GM18517 (cell line): ENCODE results near the gene PRR16.

ENCODE experiments used
- ATAC-seq: cut with Tn5 transposase; IDR thresholded peaks from one replicate; pipeline ENCODE4 v1.9.1; 2021; ENCODE audit warnings: mild to moderate bottlenecking, moderate library complexity; ENCODE audit not compliant: unreplicated experiment

Gene PRR16

GRCh38 chr5:120512791-120513650 lies 48.9 kb downstream of the PRR16 start:
- no peak for ATAC-seq

DNA sequence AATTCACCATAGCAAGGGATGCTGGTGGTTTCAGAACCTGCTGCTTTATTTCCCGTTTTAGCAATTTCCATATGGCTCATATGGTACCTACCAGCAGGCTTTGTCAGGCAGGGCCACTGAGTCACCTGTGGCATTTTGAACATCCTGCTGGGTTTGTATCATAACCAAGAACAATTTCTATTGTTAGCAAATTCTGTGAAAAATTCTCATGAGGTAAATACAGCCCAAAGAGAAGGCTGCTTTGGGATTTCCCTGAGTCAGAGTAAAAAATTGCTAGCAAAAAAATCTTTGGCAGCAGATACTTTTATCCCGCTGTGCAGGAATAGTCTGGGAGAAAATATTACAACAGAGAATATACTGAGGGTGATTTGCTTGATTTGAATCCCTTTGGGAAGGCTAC lies 52.7 kb downstream of the PRR16 start:
- ATAC-seq = no peak

DNA sequence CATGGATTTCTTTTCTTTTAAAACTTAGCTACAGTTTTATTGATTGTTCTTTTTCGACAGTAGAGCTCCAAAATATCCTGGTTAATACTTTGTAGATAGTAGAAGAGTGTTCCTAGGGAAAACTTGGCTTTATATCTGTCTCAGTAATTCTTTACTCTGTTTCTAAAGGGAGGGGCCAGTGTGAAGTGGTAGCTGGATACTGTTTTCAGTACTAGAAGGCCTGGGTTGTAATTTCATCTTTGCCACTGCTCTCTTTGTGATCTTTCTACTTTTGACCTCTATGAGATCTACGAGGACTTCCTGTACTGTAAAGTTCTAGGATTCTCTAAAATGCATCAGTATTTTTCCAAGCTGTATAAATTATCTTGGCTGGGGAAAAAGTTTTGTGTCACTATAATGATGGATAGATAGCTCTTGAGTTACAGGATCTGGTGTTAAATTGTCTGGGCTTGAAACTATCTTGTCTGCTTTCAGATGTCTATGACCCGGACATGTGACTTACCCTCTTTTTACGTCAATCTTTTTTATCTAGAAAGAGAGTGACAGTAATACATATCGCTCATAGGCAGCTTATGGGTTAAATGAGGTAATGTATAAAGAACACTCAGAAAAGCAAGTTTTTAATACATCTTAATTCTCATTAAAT lies 53.6 kb downstream of the PRR16 start:
- no peak for ATAC-seq

GRCh38 chr5:120518581-120518980 lies 54.5 kb downstream of the PRR16 start:
- ATAC-seq = no peak

DNA sequence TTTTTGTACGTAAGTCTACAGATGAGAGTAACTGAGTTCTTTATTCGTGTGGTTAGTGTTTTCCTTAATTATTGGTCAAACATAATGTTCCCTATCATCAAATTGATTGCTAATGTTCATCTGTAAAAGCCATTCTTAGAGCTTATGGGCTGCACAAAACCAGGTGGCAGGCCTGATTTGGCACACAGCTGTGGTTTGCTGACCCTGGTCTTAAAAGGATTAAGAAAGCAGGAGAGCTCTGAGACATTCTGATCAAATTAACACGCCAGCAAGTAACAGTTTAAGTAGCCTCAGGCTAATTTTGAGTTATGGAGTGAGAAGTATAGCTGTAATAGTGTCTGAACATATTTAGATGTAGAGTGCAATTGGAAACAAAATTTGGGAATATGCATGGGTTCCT lies 63.2 kb downstream of the PRR16 start:
- ATAC-seq = no peak

GRCh38 chr5:120528609-120529008 lies 64.5 kb downstream of the PRR16 start:
- ATAC-seq = no peak

DNA sequence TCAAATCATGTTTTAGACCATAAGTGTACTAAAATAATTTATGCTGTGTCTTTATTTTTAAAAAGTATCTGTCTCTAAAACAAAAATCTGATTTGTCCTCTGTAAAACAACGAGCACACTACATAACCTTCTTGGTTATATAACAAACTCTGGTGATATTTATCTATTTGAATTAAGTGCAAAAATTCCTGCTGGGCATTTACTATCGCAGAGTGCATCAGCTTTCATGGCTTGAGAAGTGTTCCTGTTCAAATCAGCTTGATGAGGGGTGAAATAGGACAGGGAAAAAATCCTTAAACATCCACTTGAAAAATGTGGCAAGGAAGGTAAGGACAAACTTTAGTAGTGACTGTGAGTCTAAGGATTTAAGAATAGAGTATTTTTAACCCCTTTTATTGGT lies 65.3 kb downstream of the PRR16 start:
- no peak for ATAC-seq

- no peak for ATAC-seq
These were observed 67.1 kb downstream of the PRR16 start for GRCh38 chr5:120531215-120531614.

- ATAC-seq = no peak
These were observed 68.7 kb downstream of the PRR16 start for GRCh38 chr5:120532835-120533234.

- no peak for ATAC-seq
These were observed 69.5 kb downstream of the PRR16 start for GRCh38 chr5:120533581-120533980.

DNA sequence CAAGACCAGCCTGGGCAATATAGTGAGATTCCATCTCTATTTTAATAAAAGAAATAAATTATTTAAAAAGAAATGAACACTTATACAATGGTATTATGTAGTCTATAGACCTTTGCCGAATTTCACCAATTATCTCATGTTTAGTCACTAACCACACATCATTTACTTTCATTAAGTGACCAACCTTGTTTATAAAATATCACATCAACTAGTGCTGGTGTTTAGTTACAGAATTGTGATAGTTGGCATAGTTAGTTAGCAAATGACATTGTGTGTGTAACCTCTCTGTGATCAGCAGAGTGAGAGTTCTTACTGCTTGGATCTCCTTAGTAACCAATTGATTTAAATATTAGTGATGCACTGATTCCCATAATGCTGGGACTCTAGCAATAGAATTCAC lies 71.8 kb downstream of the PRR16 start:
- no peak for ATAC-seq

DNA sequence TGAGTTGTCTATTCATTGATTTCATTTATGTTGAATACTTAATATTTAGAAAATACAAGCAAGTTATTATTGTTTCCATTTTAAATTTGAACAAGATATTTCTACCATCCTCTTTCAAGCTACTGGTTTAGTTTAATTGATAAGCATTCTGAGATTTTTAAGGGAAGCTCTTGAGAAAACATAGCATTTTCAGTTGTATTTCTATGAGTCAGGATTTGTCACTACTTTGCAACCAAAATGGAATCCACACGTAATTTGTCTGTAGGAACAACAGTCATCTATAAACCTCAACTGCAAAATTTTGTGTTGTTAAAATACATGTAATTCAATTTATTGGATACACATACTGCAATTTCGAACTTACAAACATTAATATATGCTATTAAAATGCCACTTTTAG lies 74.0 kb downstream of the PRR16 start:
- ATAC-seq = no peak

GRCh38 chr5:120538644-120539043 lies 74.5 kb downstream of the PRR16 start:
- ATAC-seq = no peak

DNA sequence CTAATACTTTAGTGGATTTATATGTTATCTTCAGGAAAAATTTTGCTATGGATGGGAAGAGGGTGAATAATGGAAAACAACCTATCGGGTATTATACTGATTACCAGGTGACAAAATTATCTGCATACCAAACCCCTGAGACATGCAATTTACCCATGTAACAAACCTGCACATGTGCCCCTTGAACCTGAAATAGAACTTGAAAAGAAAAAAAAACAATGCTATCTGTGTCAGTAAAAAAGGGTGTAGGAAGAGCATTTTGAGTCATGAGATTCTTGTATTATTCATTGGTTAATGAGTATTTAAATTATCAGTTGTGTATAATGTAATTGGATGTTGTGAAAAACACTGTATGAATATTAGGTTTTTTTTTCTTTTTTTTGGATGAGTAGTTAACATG lies 75.4 kb downstream of the PRR16 start:
- no peak for ATAC-seq

- no peak for ATAC-seq
These were observed 76.0 kb downstream of the PRR16 start for GRCh38 chr5:120540097-120540496.

GRCh38 chr5:120544043-120544442 lies 79.9 kb downstream of the PRR16 start:
- no peak for ATAC-seq

GRCh38 chr5:120545007-120545406 lies 80.9 kb downstream of the PRR16 start:
- ATAC-seq = no peak

DNA sequence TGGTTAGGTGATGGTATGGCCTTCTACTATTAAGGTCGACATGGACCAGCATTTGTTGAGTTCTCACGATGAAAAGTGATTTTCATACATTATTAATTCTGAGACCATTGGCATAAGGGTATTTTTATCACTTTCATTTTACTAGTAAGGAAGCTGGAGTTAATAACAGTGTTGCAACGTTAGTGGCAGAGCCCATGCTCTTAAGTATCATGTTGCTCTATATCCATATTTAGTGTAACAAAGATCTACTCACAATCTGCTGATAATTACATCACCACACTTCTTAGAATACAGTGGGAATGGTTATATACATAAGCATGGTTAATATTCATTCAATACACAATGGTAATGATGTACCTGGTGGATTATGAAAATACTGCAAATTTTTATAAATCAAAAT lies 81.9 kb downstream of the PRR16 start:
- no peak for ATAC-seq

GRCh38 chr5:120546922-120547321 lies 82.8 kb downstream of the PRR16 start:
- ATAC-seq = no peak

DNA sequence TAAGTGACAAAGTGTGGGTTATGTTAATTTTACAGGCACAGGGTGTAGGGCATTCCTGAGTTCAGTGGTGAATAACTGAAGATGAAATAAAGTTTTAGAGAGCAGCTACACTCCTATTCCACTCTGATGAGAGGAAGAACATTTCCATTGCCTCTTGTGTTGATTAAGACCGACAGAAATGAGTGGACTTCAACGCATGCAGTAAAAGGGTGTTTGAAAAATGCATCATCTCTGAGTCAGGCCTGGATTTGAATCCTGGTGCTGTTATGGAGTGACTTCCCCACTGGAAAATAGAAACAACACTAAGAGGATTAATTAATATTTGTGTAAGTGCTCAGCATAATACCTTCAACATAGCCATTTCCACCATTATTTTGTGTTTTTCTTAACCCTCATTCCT lies 86.3 kb downstream of the PRR16 start:
- ATAC-seq = no peak

- ATAC-seq = no peak
These were observed 88.5 kb downstream of the PRR16 start for GRCh38 chr5:120552638-120553037.

DNA sequence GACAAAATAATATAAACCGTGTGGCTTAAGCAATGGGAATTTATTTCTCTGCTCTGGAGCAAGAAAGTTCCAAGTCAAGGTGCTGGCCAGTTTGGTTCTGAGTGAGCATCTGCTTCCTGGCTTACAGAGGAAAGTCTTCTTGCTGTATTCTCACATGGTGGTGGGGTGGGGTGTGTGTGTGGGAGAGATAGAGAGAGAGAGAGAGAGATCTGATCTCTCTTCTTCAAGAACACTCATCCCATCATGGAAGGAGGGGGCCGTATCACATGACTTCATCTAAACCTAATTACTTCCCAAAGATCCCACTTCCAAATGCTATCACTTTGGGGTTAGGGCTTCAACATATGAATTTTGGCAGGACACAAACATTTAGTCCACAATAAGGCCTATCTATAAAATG lies 91.2 kb downstream of the PRR16 start:
- ATAC-seq = no peak

GRCh38 chr5:120564013-120564412 lies 99.9 kb downstream of the PRR16 start:
- ATAC-seq = no peak
